Ascending aorta (tissue), 2 donors: ENCODE data around the gene DENND10. TPM values are rescaled to one million over a fixed set of nuclear protein-coding genes. Genes with fewer than 3 reads are reported as not detected.

Experiments
- DNase-seq, 2 donors: peaks; one replicate each; pipeline ENCODE4 v3.0.0-alpha.2; 2019; ENCODE audit warnings: low spot score in 2 of 2
- H3K27ac ChIP-seq, 2 donors: fragments of 200-600 bp; sonication (generic); one replicate each; pipeline ENCODE4 v1.5.1; 2016 to 2017; ENCODE audit warnings: mild to moderate bottlenecking in 1 of 2
- H3K27me3 ChIP-seq: fragments of 200-600 bp; sonication (generic); one replicate; pipeline ENCODE4 v1.5.1; 2017
- H3K36me3 ChIP-seq, 2 donors: fragments of 200-600 bp; sonication (generic); one replicate each; pipeline ENCODE4 v1.5.1; 2016
- H3K4me1 ChIP-seq, 2 donors: fragments of 200-600 bp; sonication (generic); one replicate each; pipeline ENCODE4 v1.5.1; 2016 to 2017; ENCODE audit warnings: mild to moderate bottlenecking in 1 of 2
- H3K4me3 ChIP-seq, 2 donors: fragments of 200-600 bp; sonication (generic); one replicate each; pipeline ENCODE4 v1.5.1; 2016 to 2017; ENCODE audit warnings: mild to moderate bottlenecking in 1 of 2
- H3K9me3 ChIP-seq, 2 donors: fragments of 200-600 bp; sonication (generic); one replicate each; pipeline ENCODE4 v1.5.1; 2016
- intact Hi-C: fragments of 100-400 bp; cut with DNase I; formaldehyde crosslinking; loops from one replicate; pipeline ENCODE4 v1.15.1; 2023
- total RNA-seq: library from RNA; depleted of rRNA; stranded (reverse); fragments of >200 nt; gene quantifications from one replicate; pipeline ENCODE4 v1.1.0, GENCODE V29; 2016
- TF ChIP-seq, protein P1 (sequence below), 3 experiments: fragments of 200-600 bp in 2 of 3; fragments of 450-650 bp in 1 of 3; sonication (generic) in 2 of 3; IDR thresholded peaks; one replicate each; pipeline ENCODE4 v1.5.1; 2016 to 2019; ENCODE audit warnings: antibody characterized with exemption in 3 of 3, mild to moderate bottlenecking in 1 of 3, moderate library complexity in 1 of 3

The DENND10 gene
- total RNA-seq, 1 donor from 2014 or later: 85.1 TPM

- Histone ChIP-seq H3K27ac (no peak overlapping the region), H3K4me1 (no peaks in the 10 kb centered on the region), H3K36me3 (peaks cover 76 to 94% of the 10 kb centered on the region in 2 donors), H3K4me3 (no peak overlapping the region), H3K27me3 (no peaks in the 10 kb centered on the region), H3K9me3 (no peaks in the 10 kb centered on the region)
- no peak for DNase-seq
- TF ChIP-seq, protein P1, sequence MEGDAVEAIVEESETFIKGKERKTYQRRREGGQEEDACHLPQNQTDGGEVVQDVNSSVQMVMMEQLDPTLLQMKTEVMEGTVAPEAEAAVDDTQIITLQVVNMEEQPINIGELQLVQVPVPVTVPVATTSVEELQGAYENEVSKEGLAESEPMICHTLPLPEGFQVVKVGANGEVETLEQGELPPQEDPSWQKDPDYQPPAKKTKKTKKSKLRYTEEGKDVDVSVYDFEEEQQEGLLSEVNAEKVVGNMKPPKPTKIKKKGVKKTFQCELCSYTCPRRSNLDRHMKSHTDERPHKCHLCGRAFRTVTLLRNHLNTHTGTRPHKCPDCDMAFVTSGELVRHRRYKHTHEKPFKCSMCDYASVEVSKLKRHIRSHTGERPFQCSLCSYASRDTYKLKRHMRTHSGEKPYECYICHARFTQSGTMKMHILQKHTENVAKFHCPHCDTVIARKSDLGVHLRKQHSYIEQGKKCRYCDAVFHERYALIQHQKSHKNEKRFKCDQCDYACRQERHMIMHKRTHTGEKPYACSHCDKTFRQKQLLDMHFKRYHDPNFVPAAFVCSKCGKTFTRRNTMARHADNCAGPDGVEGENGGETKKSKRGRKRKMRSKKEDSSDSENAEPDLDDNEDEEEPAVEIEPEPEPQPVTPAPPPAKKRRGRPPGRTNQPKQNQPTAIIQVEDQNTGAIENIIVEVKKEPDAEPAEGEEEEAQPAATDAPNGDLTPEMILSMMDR (IDR thresholded peaks at IDR 0.05): no peak
- intact Hi-C loops: no loop called here
Measured at GRCh38 chr10:119061352-119061751, 42.6 kb upstream of the DENND10 start.

GRCh38 chr10:119061926-119062325 is 42.0 kb upstream of the DENND10 start:
- no peak overlapping the region for H3K27ac ChIP-seq
- no peaks in the 10 kb centered on the region for H3K9me3 ChIP-seq
- intact Hi-C loops: no loop called here
- peaks cover 75 to 94% of the 10 kb centered on the region in 2 donors for H3K36me3 ChIP-seq
- TF ChIP-seq, protein P1 (IDR thresholded peaks at IDR 0.05): no peak
- no peaks in the 10 kb centered on the region for H3K27me3 ChIP-seq
- H3K4me1 ChIP-seq: no peaks in the 10 kb centered on the region
- DNase-seq: no peak
- H3K4me3 ChIP-seq: no peak overlapping the region

DNA sequence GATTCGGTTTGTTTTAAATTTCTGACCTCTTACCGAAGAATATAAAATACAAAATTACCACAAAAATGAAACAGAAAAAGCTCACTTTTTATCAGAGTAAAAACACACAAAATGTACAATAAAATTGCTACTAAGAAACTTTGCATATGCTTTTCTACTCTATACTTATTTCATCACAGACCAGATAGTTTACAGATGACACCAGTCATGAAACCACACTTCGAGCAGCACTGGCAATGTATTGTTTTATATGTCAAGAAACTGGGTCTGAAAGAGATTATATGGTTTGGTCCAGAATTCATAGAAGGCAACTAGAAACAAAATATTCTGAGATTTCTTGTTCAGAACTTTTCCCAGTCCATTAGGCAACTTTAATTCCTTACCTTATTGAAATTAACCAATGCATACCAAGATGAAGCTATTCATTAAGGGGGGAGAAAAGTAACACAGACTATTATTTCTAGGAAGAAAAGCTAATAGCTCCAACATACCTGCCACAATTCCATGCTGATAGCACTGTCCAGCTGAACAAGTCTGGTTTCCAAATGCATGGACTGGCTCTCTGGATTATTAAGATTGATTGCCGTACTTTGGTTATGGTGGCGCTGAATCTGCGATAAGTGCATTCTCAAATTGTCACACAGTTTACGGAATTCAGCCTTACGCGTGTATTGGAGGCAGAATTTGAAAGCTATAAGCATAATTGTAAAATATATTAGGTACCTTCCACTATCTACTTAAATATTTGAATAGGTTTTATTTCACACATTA is 33.3 kb upstream of the DENND10 start:
- intact Hi-C loops: no loop called here
- TF ChIP-seq, protein P1 (IDR thresholded peaks at IDR 0.05): no peak
- Histone ChIP-seq H3K36me3 (peaks cover 49 to 70% of the 10 kb centered on the region in 2 donors), H3K4me1 (peaks cover 0 to 3% of the 10 kb centered on the region in 2 donors), H3K27me3 (no peaks in the 10 kb centered on the region), H3K9me3 (no peaks in the 10 kb centered on the region), H3K27ac (no peak overlapping the region), H3K4me3 (no peak overlapping the region)
- DNase-seq: no peak

GRCh38 chr10:119073584-119073983 is 30.3 kb upstream of the DENND10 start:
- H3K27me3 ChIP-seq: no peaks in the 10 kb centered on the region
- H3K27ac ChIP-seq: no peak overlapping the region
- no peaks in the 10 kb centered on the region for H3K9me3 ChIP-seq
- intact Hi-C loops: no loop called here
- peaks cover 0 to 13% of the 10 kb centered on the region in 2 donors for H3K4me1 ChIP-seq
- H3K4me3 ChIP-seq: no peak overlapping the region
- TF ChIP-seq, protein P1 (IDR thresholded peaks at IDR 0.05): no peak
- no peak for DNase-seq
- H3K36me3 ChIP-seq: peaks cover 27 to 42% of the 10 kb centered on the region in 2 donors

DNA sequence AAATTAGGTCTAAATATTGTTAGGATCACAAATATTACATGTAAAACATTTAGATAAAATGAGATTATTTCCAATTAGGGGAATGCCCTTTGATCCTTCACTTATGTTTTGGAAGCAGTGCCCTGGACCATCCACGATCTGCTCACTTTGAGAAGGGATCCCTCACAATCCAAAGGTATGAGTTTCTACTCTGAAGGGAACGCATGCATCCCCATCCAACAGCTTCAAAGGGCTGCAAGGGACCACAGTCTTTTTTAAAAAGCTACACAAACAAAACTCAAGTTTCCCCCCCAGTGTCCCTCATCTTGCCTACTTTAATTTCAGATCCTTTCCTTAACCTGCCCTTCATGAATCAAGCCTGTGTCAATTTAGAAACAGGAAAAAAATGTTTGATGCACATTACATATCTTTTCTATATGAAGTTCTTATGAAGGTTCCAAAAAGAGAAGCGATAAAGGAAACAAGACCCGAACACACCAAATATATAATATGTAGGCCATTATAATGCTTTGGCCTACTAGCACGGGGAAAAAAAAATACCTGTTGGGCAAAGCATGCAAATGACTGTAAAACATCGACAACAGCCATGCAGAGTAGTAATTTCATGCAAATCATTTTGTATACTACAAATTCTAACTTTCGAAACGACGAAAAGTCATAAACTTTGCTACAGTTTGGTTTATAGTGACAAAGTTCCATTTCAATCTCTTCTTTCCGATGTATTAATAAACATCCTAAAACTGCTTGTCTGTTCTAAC is 25.3 kb upstream of the DENND10 start:
- TF ChIP-seq, protein P1 (IDR thresholded peaks at IDR 0.05): no peak
- H3K4me1 ChIP-seq: peaks cover 0 to 26% of the 10 kb centered on the region in 2 donors
- H3K27ac ChIP-seq: peak overlapping the region in 1 of 2 donors; percentile 31
- peak overlapping the region; percentile 88 to 92 for H3K4me3 ChIP-seq
- DNase-seq: no peak
- H3K27me3 ChIP-seq: no peaks in the 10 kb centered on the region
- no peaks in the 10 kb centered on the region for H3K9me3 ChIP-seq
- intact Hi-C loops: no loop called here
- no peaks in the 10 kb centered on the region for H3K36me3 ChIP-seq
